ENCODE results near the gene PALLD. TPM values are rescaled to one million over a fixed set of nuclear protein-coding genes. Genes with fewer than 3 reads are reported as not detected.
A peak's percentile ranks its signal among the peaks of the same experiment; 100 is the strongest.

PALLD gene
- total RNA-seq, 4 donors from 2014 or later: 1,036 to 2,270 (median 2,202) TPM

GRCh38 chr4:168874083-168874482 is 377.2 kb downstream of the PALLD start:
- Histone ChIP-seq H3K27ac (peak overlapping the region in 3 of 4 donors; percentile 44 to 86 (median 54)), H3K4me3 (no peak overlapping the region), H3K9me3 (no peaks in the 10 kb centered on the region), H3K4me1 (peaks cover 38 to 100% (median 47%) of the 10 kb centered on the region in 3 donors), H3K27me3 (no peaks in the 10 kb centered on the region), H3K36me3 (peaks cover 0 to 26% of the 10 kb centered on the region in 2 donors)
- no peak for TF ChIP-seq POLR2A (IDR thresholded peaks at IDR 0.05)
- no peak for TF ChIP-seq EP300 (IDR thresholded peaks at IDR 0.05)
- TF ChIP-seq CTCF (IDR thresholded peaks at IDR 0.05): no peak
- no peak for TF ChIP-seq POLR2AphosphoS5 (IDR thresholded peaks at IDR 0.05)
- WGBS, 2 donors (ENCODE audit: low coverage in 1 of 2): 43 to 53% methylated on average over 2 of the region's 2 CpGs
- ATAC-seq: no peak

- Histone ChIP-seq H3K27me3 (no peaks in the 10 kb centered on the region), H3K4me3 (no peak overlapping the region), H3K4me1 (peaks cover 39 to 100% (median 49%) of the 10 kb centered on the region in 3 donors), H3K27ac (peak overlapping the region; percentile 74 to 92 (median 86)), H3K36me3 (peaks cover 0 to 45% of the 10 kb centered on the region in 2 donors), H3K9me3 (no peaks in the 10 kb centered on the region)
- no peak for ATAC-seq
- 26 to 80% methylated on average over 1 of the region's 1 CpG for WGBS, 2 donors (ENCODE audit: low coverage in 1 of 2)
- TF ChIP-seq POLR2AphosphoS5 (IDR thresholded peaks at IDR 0.05): no peak
- TF ChIP-seq POLR2A (IDR thresholded peaks at IDR 0.05): no peak
- TF ChIP-seq CTCF (IDR thresholded peaks at IDR 0.05): no peak
- TF ChIP-seq EP300 (IDR thresholded peaks at IDR 0.05): no peak
Measured at GRCh38 chr4:168876106-168876505, 379.3 kb downstream of the PALLD start.

GRCh38 chr4:168877511-168878491 is 380.9 kb downstream of the PALLD start:
- peak overlapping the region; percentile 74 to 92 (median 86) for H3K27ac ChIP-seq
- peaks cover 0 to 51% of the 10 kb centered on the region in 2 donors for H3K36me3 ChIP-seq
- no peaks in the 10 kb centered on the region for H3K9me3 ChIP-seq
- H3K4me3 ChIP-seq: peak overlapping the region; percentile 32 to 55
- no peaks in the 10 kb centered on the region for H3K27me3 ChIP-seq
- TF ChIP-seq POLR2A (IDR thresholded peaks at IDR 0.05): peak in 1 of 2 donors; percentile 9
- TF ChIP-seq CTCF (IDR thresholded peaks at IDR 0.05): no peak
- peak; percentile 50 for TF ChIP-seq POLR2AphosphoS5 (IDR thresholded peaks at IDR 0.05)
- H3K4me1 ChIP-seq: peaks cover 30 to 99% (median 46%) of the 10 kb centered on the region in 3 donors
- peak; percentile 69 for ATAC-seq
- 13 to 40% methylated on average over 4 to 19 of the region's 108 CpGs for WGBS, 2 donors (ENCODE audit: low coverage in 1 of 2)

- H3K4me3 ChIP-seq: peak overlapping the region in 1 of 2 donors; percentile 55
- H3K36me3 ChIP-seq: peaks cover 0 to 50% of the 10 kb centered on the region in 2 donors
- WGBS, 2 donors (ENCODE audit: low coverage in 1 of 2): 28 to 38% methylated on average over 2 of the region's 2 CpGs
Measured at GRCh38 chr4:168878623-168879022, 381.8 kb downstream of the PALLD start.

More at GRCh38 chr4:168878623-168879022, 381.8 kb downstream of the PALLD start:
- TF ChIP-seq POLR2A (IDR thresholded peaks at IDR 0.05) (no peak), POLR2AphosphoS5 (IDR thresholded peaks at IDR 0.05) (no peak), CTCF (IDR thresholded peaks at IDR 0.05) (no peak), EP300 (IDR thresholded peaks at IDR 0.05) (no peak)
- H3K4me1 ChIP-seq: peaks cover 32 to 99% (median 43%) of the 10 kb centered on the region in 3 donors
- peak overlapping the region; percentile 74 to 92 (median 86) for H3K27ac ChIP-seq
- ATAC-seq: no peak
- no peaks in the 10 kb centered on the region for H3K27me3 ChIP-seq
- H3K9me3 ChIP-seq: no peaks in the 10 kb centered on the region

All from gastroesophageal sphincter (tissue), 4 donors.